Heart left ventricle (tissue), 16 donors: ENCODE measurements around the gene ZNF132. TPM values are rescaled to one million over a fixed set of nuclear protein-coding genes. Genes with fewer than 3 reads are reported as not detected.

Experiments
- ATAC-seq, 4 donors: fragments of 200-7000 bp; cut with Tn5 transposase; one replicate each; pipeline ENCODE4 v1.9.1; 2020 to 2022; ENCODE audit warnings: moderate library complexity in 4 of 4, mild to moderate bottlenecking in 3 of 4, moderate number of reproducible peaks in 1 of 4
- DNase-seq, 5 donors: peaks; one replicate each; pipeline ENCODE4 v3.0.0-alpha.2; 2020
- H3K27ac ChIP-seq, 12 donors: fragments of 200-600 bp; sonication (generic) in 4 of 12; one replicate each; pipeline versions ENCODE4 v1.5.0 to v1.8.0; 2016 to 2022; ENCODE audit warnings: mild to moderate bottlenecking in 2 of 12
- H3K27me3 ChIP-seq, 9 donors: fragments of 200-600 bp; sonication (generic) in 2 of 9; one replicate each; pipeline versions ENCODE4 v1.5.1 to v1.8.0; 2016 to 2022; ENCODE audit warnings: mild to moderate bottlenecking in 3 of 9
- H3K36me3 ChIP-seq, 9 donors: fragments of 200-600 bp; sonication (generic) in 2 of 9; one replicate each; pipeline versions ENCODE4 v1.5.0 to v1.8.0; 2018 to 2022; ENCODE audit warnings: mild to moderate bottlenecking in 2 of 9
- H3K4me1 ChIP-seq, 12 donors: fragments of 200-600 bp; sonication (generic) in 4 of 12; one replicate each; pipeline versions ENCODE4 v1.5.0 to v1.8.0; 2016 to 2022; ENCODE audit warnings: mild to moderate bottlenecking in 3 of 12
- H3K4me3 ChIP-seq, 12 donors: fragments of 200-600 bp; sonication (generic) in 4 of 12; one replicate each; pipeline versions ENCODE4 v1.5.0 to v1.8.0; 2017 to 2022; ENCODE audit warnings: mild to moderate bottlenecking in 9 of 12, moderate library complexity in 4 of 12
- H3K9me3 ChIP-seq, 12 donors: fragments of 200-600 bp; sonication (generic) in 4 of 12; one replicate each; pipeline versions ENCODE4 v1.5.0 to v1.8.0; 2016 to 2022; ENCODE audit warnings: mild to moderate bottlenecking in 1 of 12
- CTCF ChIP-seq, 12 donors: fragments of 200-600 bp; sonication (generic) in 4 of 12; IDR thresholded peaks; one replicate each; pipeline versions ENCODE4 v1.5.0 to v1.8.0; 2018 to 2022; ENCODE audit warnings: antibody characterized with exemption in 12 of 12, mild to moderate bottlenecking in 5 of 12
- POLR2A ChIP-seq, 2 donors: fragments of 450-650 bp; IDR thresholded peaks; one replicate each; pipeline ENCODE4 v1.6.1; 2017; ENCODE audit warnings: antibody characterized with exemption in 2 of 2, mild to moderate bottlenecking in 2 of 2, moderate library complexity in 2 of 2
- WGBS, 4 donors: extraction: QIAGEN DNeasy Blood & Tissue Kit in 2 of 4; methylation state at CpG; one replicate each; pipeline versions ENCODE4 v1.1.5 to v1.1.7; 2013 to 2018; 5-methylcytosine and 5-hydroxymethylcytosine counted together
- intact Hi-C, 10 donors: fragments of 100-400 bp; cut with DNase I; formaldehyde crosslinking; loops; one replicate each; pipeline versions ENCODE4 v1.11.1 to v1.14.2; 2022
- polyA plus RNA-seq, 2 donors: library from polyadenylated mRNA; stranded (reverse); fragments of 200-250 nt; gene quantifications; one replicate each; pipeline ENCODE4 v1.2.3, GENCODE V29; 2013
- total RNA-seq, 9 donors: library from RNA; depleted of rRNA in 2 of 9; stranded (reverse); fragments of >200 nt in 2 of 9; fragmentation: NEBNext Ultra II Directional in 3 of 9; extraction: Animal tissue kit (Norgen Biotek cat#: 25700) in 3 of 9; gene quantifications; one replicate each; pipeline versions ENCODE4 v1.1.0 to v1.2.4, GENCODE V29; 2016 to 2023
- donor health status: ischemic (EF 13 %, LVEDD 7.1; RV severe dilation, severe dysfunction).
- donor health status: healthy with polysubstance abuse.
- donor health status: DM: no; HTN: yes; CAD: no.
- donor health status: DM: no; HTN: no; CAD: no.
- donor health status: ischemic (EF 25% LVEDD 6.9; RV normal size, moderate dysfunction).
- donor health status: ischemic (EF 25% LVEDD 5.7; RV mildly dilated, moderate dysfunction).
- donor health status: healthy.
- donor health status: DM: yes; HTN: yes; CAD: no.
- donor health status: ischemic (EF 35%, LVEDD 5.7; RV mildly dilated, moderate dysfunction).
- donor health status: nonischemic (EF 11% LVEDD 7.7; RV severe dilation, severe dysfunction).
- donor health status: DM: yes; HTN: yes; CAD: no.
- donor health status: PGD.
- donor health status: ischemic (EF 29% LVEDD 5.4; RV normal size, mild dysfunction).
- donor health status: nonischemic (EF 23%, LVEDD 6.1; RV moderate dilation, normal function).

ZNF132 gene
- total and polyA plus RNA-seq, 11 donors = 1.7 to 6.7 (median 5.1) TPM

GRCh38 chr19:58394821-58395219 lies 45.1 kb downstream of the ZNF132 start:
- TF ChIP-seq CTCF (IDR thresholded peaks at IDR 0.05) (no peak), POLR2A (IDR thresholded peaks at IDR 0.05) (no peak)
- intact Hi-C loops = no loop called here
- H3K27ac ChIP-seq = no peak overlapping the region
- H3K27me3 ChIP-seq = peaks cover 5 to 25% (median 16%) of the 10 kb centered on the region in 9 donors
- peaks cover 0 to 56% (median 47%) of the 10 kb centered on the region in 9 donors for H3K36me3 ChIP-seq
- no peak for DNase-seq
- no peak overlapping the region for H3K4me3 ChIP-seq
- WGBS, 4 donors = 66 to 100% (median 74%) methylated on average over 1 to 3 of the region's 3 CpGs
- H3K9me3 ChIP-seq = no peaks in the 10 kb centered on the region
- H3K4me1 ChIP-seq = peaks cover 0 to 17% (median 2%) of the 10 kb centered on the region in 12 donors
- peak in 1 of 4 donors; percentile 8 for ATAC-seq

- Histone ChIP-seq H3K27ac (no peak overlapping the region), H3K9me3 (no peaks in the 10 kb centered on the region), H3K36me3 (peaks cover 0 to 67% (median 58%) of the 10 kb centered on the region in 9 donors), H3K4me1 (peaks cover 0 to 22% (median 5%) of the 10 kb centered on the region in 12 donors), H3K4me3 (no peak overlapping the region), H3K27me3 (peaks cover 5 to 25% (median 16%) of the 10 kb centered on the region in 9 donors)
- DNase-seq (no peak), ATAC-seq (no peak)
- WGBS, 4 donors = 85 to 90% (median 88%) methylated on average over 4 of the region's 4 CpGs
- intact Hi-C loops = no loop called here
- TF ChIP-seq CTCF (IDR thresholded peaks at IDR 0.05) (no peak), POLR2A (IDR thresholded peaks at IDR 0.05) (no peak)
Measured at GRCh38 chr19:58393725-58394033, 46.3 kb downstream of the ZNF132 start.

GRCh38 chr19:58392945-58393724 lies 46.8 kb downstream of the ZNF132 start:
- H3K36me3 ChIP-seq = peaks cover 0 to 72% (median 63%) of the 10 kb centered on the region in 9 donors
- no peak for DNase-seq
- TF ChIP-seq POLR2A (IDR thresholded peaks at IDR 0.05) (no peak), CTCF (IDR thresholded peaks at IDR 0.05) (no peak)
- no peaks in the 10 kb centered on the region for H3K9me3 ChIP-seq
- H3K27ac ChIP-seq = no peak overlapping the region
- whole genome bisulfite sequencing, 4 donors = 91 to 95% (median 93%) methylated on average over 22 to 26 of the region's 26 CpGs
- intact Hi-C loops = no loop called here
- no peak for ATAC-seq
- H3K4me3 ChIP-seq = no peak overlapping the region
- H3K4me1 ChIP-seq = peaks cover 0 to 26% (median 8%) of the 10 kb centered on the region in 12 donors
- peaks cover 5 to 25% (median 16%) of the 10 kb centered on the region in 9 donors for H3K27me3 ChIP-seq

- TF ChIP-seq CTCF (IDR thresholded peaks at IDR 0.05) = no peak
- TF ChIP-seq POLR2A (IDR thresholded peaks at IDR 0.05) = no peak
- Histone ChIP-seq H3K36me3 (peaks cover 0 to 52% (median 46%) of the 10 kb centered on the region in 9 donors), H3K27ac (peak overlapping the region in 1 of 12 donors; percentile 98), H3K4me1 (peaks cover 5 to 39% (median 25%) of the 10 kb centered on the region in 12 donors), H3K27me3 (no peaks in the 10 kb centered on the region), H3K4me3 (peak overlapping the region in 11 of 12 donors; percentile 60 to 99 (median 82)), H3K9me3 (no peaks in the 10 kb centered on the region)
- WGBS, 4 donors = 80 to 88% (median 85%) methylated on average over 3 of the region's 3 CpGs
- intact Hi-C loops = no loop called here
- DNase-seq (no peak), ATAC-seq (no peak)
Measured at GRCh38 chr19:58388175-58388526, 51.8 kb downstream of the ZNF132 start.
